ENCODE results near the gene SPRY2. TPM values are rescaled to one million over a fixed set of nuclear protein-coding genes. Genes with fewer than 3 reads are reported as not detected.

The SPRY2 gene
- total RNA-seq, 4 donors from 2014 or later: 26.4 to 40.4 (median 37.0) TPM

DNA sequence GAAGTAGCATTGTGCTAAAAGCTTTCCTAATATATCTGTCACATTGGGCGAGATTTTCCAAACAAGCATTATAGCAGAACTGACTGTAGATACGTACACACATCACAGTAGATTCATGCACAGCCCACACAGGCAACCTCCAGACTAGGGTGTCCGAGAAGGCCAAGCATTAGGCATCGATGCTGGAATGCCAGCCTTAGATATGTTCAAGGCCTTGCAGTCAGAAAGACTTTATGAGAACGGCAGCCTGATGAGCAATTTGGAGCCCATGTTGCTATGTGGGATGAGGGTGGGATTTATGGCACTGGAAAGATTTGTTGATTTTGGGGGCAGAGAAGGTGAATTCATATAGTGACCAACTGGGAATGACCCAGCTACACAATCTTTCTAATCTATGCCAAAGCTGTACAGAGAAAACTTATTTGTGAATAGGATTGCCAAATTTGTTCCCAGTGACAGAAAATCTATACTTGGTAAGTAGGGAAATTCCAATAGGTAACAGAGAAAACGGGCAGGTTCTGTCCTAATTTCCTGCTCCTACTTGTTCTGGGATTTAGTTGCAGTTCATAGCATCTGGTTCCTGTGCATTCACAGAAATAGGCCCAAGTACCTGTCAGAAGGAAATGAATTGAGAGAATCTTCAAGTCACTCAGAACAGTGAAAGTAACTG is 31.0 kb upstream of the SPRY2 start:
- WGBS, 2 donors: 60 to 67% methylated on average over 6 of the region's 6 CpGs

DNA sequence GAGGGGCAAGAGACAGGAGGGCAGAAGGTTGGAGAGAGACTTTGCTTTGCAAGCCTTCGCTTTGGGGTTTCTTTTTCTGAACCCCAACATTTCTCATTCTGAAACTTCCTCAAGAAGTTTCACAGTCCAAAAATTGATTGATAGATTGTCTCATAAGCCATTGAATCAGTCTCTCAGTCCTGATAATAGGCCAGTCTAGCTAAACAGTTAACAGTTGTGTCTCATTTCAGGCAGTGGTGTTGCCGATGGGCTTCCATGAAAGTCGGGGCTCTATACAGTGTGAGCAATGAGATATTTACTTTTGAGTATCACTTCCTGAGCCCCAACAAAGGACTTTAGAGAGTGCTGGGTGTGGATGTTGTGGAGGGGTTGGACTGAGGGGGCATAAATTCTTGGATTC is 26.5 kb upstream of the SPRY2 start:
- intact Hi-C loops (cut with DNase I; ENCODE audit: low total_unique reads): no loop called here

More for the DNA sequence above, 31.0 kb upstream of the SPRY2 start:
- no peak overlapping the region for H3K4me3 ChIP-seq (ENCODE audit: low read depth, poor library complexity, severe bottlenecking)
- DNase-seq (ENCODE audit: low spot score in 2 of 2): no peak
- intact Hi-C loops (cut with DNase I; ENCODE audit: low total_unique reads): no loop called here
- no peak for TF ChIP-seq POLR2A (IDR thresholded peaks at IDR 0.05)
- TF ChIP-seq, protein P1, sequence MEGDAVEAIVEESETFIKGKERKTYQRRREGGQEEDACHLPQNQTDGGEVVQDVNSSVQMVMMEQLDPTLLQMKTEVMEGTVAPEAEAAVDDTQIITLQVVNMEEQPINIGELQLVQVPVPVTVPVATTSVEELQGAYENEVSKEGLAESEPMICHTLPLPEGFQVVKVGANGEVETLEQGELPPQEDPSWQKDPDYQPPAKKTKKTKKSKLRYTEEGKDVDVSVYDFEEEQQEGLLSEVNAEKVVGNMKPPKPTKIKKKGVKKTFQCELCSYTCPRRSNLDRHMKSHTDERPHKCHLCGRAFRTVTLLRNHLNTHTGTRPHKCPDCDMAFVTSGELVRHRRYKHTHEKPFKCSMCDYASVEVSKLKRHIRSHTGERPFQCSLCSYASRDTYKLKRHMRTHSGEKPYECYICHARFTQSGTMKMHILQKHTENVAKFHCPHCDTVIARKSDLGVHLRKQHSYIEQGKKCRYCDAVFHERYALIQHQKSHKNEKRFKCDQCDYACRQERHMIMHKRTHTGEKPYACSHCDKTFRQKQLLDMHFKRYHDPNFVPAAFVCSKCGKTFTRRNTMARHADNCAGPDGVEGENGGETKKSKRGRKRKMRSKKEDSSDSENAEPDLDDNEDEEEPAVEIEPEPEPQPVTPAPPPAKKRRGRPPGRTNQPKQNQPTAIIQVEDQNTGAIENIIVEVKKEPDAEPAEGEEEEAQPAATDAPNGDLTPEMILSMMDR (IDR thresholded peaks at IDR 0.05): no peak

DNA sequence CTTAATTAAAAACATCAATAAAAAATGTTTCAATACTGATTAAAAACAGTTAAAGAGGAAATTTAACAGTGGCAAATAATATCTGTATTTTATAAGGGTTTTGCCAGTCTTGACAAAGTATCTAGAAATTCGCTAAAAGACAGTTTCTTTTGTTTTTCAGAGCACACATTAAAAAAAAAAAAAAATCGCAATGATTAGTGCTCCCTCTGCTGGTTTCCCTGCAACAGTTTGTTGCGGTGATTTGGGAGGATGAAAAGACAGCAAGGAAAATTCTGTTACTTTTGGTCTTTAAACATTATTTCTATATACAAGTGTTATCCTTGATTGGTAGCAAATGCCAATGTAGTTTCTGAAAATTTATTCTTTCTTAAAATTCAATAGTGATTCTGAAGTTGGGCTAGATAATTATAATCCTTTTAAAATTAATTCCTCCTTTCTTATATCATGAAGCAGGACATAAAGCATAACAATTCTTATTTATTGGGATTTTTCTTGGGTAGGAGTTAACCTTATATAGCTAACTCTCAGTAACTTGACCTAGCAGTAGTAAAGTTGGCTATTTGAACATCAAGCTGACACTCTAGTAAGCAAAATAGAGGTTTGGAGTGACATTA is 23.1 kb upstream of the SPRY2 start:
- no peak overlapping the region for H3K4me3 ChIP-seq (ENCODE audit: low read depth, poor library complexity, severe bottlenecking)
- TF ChIP-seq, protein P1 (IDR thresholded peaks at IDR 0.05): no peak
- no peak for TF ChIP-seq POLR2A (IDR thresholded peaks at IDR 0.05)
- no peak for DNase-seq (ENCODE audit: low spot score in 2 of 2)
- 2 to 4% methylated on average over 3 of the region's 3 CpGs for WGBS, 2 donors
- intact Hi-C loops (cut with DNase I; ENCODE audit: low total_unique reads): no loop called here

More for the DNA sequence above, 26.5 kb upstream of the SPRY2 start:
- TF ChIP-seq POLR2A (IDR thresholded peaks at IDR 0.05): no peak
- TF ChIP-seq, protein P1 (IDR thresholded peaks at IDR 0.05): no peak
- DNase-seq (ENCODE audit: low spot score in 2 of 2): no peak
- H3K4me3 ChIP-seq (ENCODE audit: low read depth, poor library complexity, severe bottlenecking): no peak overlapping the region
- 91 to 94% methylated on average over 3 of the region's 3 CpGs for WGBS, 2 donors

DNA sequence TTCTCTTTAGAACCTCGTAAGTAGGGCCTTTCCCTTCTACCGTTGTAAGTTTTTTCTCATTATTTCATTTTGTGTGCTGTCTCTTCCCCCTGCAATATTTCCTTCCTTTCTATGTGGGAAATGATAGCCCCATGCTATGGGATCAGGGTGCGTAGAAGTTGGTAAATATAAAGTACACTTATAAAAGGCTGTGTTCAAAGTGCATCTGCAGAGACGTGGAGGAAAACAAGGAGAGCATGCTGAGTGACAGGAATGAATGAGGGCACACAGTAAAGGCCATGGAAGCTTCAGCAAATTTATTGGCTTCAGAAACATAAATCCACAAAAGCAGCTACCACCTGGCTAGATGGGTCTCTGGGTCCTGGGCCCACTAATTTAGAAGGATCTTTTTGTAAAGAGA is 21.6 kb upstream of the SPRY2 start:
- no peak for DNase-seq (ENCODE audit: low spot score in 2 of 2)
- H3K4me3 ChIP-seq (ENCODE audit: low read depth, poor library complexity, severe bottlenecking): no peak overlapping the region
- TF ChIP-seq POLR2A (IDR thresholded peaks at IDR 0.05): no peak
- TF ChIP-seq, protein P1 (IDR thresholded peaks at IDR 0.05): no peak
- WGBS, 2 donors: 90 to 95% methylated on average over 4 of the region's 4 CpGs
- intact Hi-C loops (cut with DNase I; ENCODE audit: low total_unique reads): no loop called here

DNA sequence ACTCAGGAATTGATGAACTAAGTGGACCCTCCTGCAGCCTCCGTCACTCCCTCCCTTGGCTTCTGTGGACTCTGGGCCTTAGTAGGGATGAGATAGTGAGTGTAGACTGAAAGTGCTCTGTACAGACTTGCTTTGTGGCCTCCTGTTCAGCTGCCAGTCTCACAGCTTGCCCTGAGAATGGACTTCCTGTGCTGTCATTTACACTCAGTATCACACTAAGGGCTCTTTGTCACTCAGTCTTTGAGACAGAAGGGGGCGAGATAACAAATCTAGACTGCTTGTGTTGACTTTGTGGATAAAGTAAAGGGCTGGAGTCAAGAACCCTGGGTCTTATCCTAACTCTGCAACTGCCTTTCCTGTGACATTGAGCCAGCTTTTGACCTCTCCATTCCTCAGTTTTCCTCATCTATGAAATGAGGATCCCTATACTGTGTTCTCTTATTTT is 21.0 kb upstream of the SPRY2 start:
- DNase-seq (ENCODE audit: low spot score in 2 of 2): no peak
- TF ChIP-seq, protein P1 (IDR thresholded peaks at IDR 0.05): no peak
- TF ChIP-seq POLR2A (IDR thresholded peaks at IDR 0.05): no peak
- H3K4me3 ChIP-seq (ENCODE audit: low read depth, poor library complexity, severe bottlenecking): no peak overlapping the region
- 89 to 95% methylated on average over 2 of the region's 2 CpGs for WGBS, 2 donors
- intact Hi-C loops (cut with DNase I; ENCODE audit: low total_unique reads): no loop called here
